ENCODE measurements around the gene VGLL4.

VGLL4 gene

DNA sequence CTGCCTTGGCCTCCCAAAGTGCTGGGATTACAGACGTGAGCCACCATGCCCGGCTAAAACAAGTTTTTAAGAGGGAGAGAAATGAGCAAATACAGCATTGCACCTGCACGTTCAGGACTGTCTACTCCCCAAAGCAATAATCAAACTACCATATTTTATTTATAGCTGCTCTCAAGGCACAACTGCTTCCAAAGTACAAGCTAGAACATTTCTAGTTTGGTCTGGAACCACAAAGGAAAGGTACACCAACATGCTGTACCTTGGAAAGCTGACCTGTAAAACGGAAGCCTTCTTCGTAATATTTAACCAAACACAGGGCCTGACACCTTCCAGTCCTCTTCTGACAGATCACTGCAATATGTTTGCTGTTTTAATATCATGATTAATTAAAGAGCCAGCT lies 14.5 kb upstream of the VGLL4 start:
- Histone ChIP-seq H3K79me2 (ENCODE audit: insufficient read depth, low read length) (no peaks in the 10 kb centered on the region), H4K20me1 (ENCODE audit: insufficient read depth, low read length) (0 out of 2 replicates have a peak, but pooled peaks cover 2% of the 10 kb centered on the region), H3K27me3 (ENCODE audit: insufficient read depth, low read length, poor library complexity) (no peaks in the 10 kb centered on the region), H3K36me3 (ENCODE audit: insufficient read depth, low read length) (no peaks in the 10 kb centered on the region), H3K27ac (ENCODE audit: low read length) (no peak overlapping the region), H3K4me3 (ENCODE audit: low read depth in 1 of 2, low read length in 2 of 2) (no peak overlapping the region), H3K4me2 (ENCODE audit: insufficient read depth, low read length) (no peak overlapping the region), H3K9me3 (ENCODE audit: insufficient read depth, low read length, severe bottlenecking) (no peaks in the 10 kb centered on the region), H3K4me1 (ENCODE audit: insufficient read depth, low read length) (no peaks in the 10 kb centered on the region), H2AFZ (ENCODE audit: low read depth, low read length) (no peak overlapping the region), H3K9ac (ENCODE audit: low read depth, low read length) (no peak overlapping the region)
- no peak for ATAC-seq (ENCODE audit: insufficient read depth, low read depth)
- no peak for DNase-seq
- TF ChIP-seq, protein P1, sequence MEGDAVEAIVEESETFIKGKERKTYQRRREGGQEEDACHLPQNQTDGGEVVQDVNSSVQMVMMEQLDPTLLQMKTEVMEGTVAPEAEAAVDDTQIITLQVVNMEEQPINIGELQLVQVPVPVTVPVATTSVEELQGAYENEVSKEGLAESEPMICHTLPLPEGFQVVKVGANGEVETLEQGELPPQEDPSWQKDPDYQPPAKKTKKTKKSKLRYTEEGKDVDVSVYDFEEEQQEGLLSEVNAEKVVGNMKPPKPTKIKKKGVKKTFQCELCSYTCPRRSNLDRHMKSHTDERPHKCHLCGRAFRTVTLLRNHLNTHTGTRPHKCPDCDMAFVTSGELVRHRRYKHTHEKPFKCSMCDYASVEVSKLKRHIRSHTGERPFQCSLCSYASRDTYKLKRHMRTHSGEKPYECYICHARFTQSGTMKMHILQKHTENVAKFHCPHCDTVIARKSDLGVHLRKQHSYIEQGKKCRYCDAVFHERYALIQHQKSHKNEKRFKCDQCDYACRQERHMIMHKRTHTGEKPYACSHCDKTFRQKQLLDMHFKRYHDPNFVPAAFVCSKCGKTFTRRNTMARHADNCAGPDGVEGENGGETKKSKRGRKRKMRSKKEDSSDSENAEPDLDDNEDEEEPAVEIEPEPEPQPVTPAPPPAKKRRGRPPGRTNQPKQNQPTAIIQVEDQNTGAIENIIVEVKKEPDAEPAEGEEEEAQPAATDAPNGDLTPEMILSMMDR (IDR thresholded peaks at IDR 0.05; ENCODE audit: borderline replicate concordance, extremely low read depth, low read length, poor library complexity, severe bottlenecking) = no peak
- no peak for TF ChIP-seq EZH2 (IDR thresholded peaks at IDR 0.05; ENCODE audit: borderline replicate concordance, low read depth, low read length, severe bottlenecking)

GRCh38 chr3:11655196-11655928 lies 11.6 kb upstream of the VGLL4 start:
- peak; percentile 36 for DNase-seq
- H4K20me1 ChIP-seq (ENCODE audit: insufficient read depth, low read length) = 0 out of 2 replicates have a peak, but pooled peaks cover 2% of the 10 kb centered on the region
- peak; percentile 67; the same call in 2 of the 3 replicates for ATAC-seq (ENCODE audit: insufficient read depth, low read depth)
- no peaks in the 10 kb centered on the region for H3K4me1 ChIP-seq (ENCODE audit: insufficient read depth, low read length)
- no peak overlapping the region for H3K27ac ChIP-seq (ENCODE audit: low read length)
- H3K36me3 ChIP-seq (ENCODE audit: insufficient read depth, low read length) = no peaks in the 10 kb centered on the region
- H3K9me3 ChIP-seq (ENCODE audit: insufficient read depth, low read length, severe bottlenecking) = no peaks in the 10 kb centered on the region
- H2AFZ ChIP-seq (ENCODE audit: low read depth, low read length) = no peak overlapping the region
- TF ChIP-seq, protein P1 (IDR thresholded peaks at IDR 0.05; ENCODE audit: borderline replicate concordance, extremely low read depth, low read length, poor library complexity, severe bottlenecking) = peak; percentile 71
- TF ChIP-seq EZH2 (IDR thresholded peaks at IDR 0.05; ENCODE audit: borderline replicate concordance, low read depth, low read length, severe bottlenecking) = no peak
- no peaks in the 10 kb centered on the region for H3K79me2 ChIP-seq (ENCODE audit: insufficient read depth, low read length)
- no peak overlapping the region for H3K4me2 ChIP-seq (ENCODE audit: insufficient read depth, low read length)
- no peak overlapping the region for H3K4me3 ChIP-seq (ENCODE audit: low read depth in 1 of 2, low read length in 2 of 2)
- H3K27me3 ChIP-seq (ENCODE audit: insufficient read depth, low read length, poor library complexity) = no peaks in the 10 kb centered on the region
- no peak overlapping the region for H3K9ac ChIP-seq (ENCODE audit: low read depth, low read length)

- Histone ChIP-seq H3K36me3 (ENCODE audit: insufficient read depth, low read length) (no peaks in the 10 kb centered on the region), H3K27me3 (ENCODE audit: insufficient read depth, low read length, poor library complexity) (no peaks in the 10 kb centered on the region), H3K4me1 (ENCODE audit: insufficient read depth, low read length) (no peaks in the 10 kb centered on the region), H4K20me1 (ENCODE audit: insufficient read depth, low read length) (0 out of 2 replicates have a peak, but pooled peaks cover 2% of the 10 kb centered on the region), H3K79me2 (ENCODE audit: insufficient read depth, low read length) (no peaks in the 10 kb centered on the region), H3K4me2 (ENCODE audit: insufficient read depth, low read length) (no peak overlapping the region), H3K4me3 (ENCODE audit: low read depth in 1 of 2, low read length in 2 of 2) (no peak overlapping the region), H3K9me3 (ENCODE audit: insufficient read depth, low read length, severe bottlenecking) (no peaks in the 10 kb centered on the region), H3K9ac (ENCODE audit: low read depth, low read length) (no peak overlapping the region), H3K27ac (ENCODE audit: low read length) (no peak overlapping the region), H2AFZ (ENCODE audit: low read depth, low read length) (no peak overlapping the region)
- TF ChIP-seq EZH2 (IDR thresholded peaks at IDR 0.05; ENCODE audit: borderline replicate concordance, low read depth, low read length, severe bottlenecking) = no peak
- TF ChIP-seq, protein P1 (IDR thresholded peaks at IDR 0.05; ENCODE audit: borderline replicate concordance, extremely low read depth, low read length, poor library complexity, severe bottlenecking) = no peak
- ATAC-seq (ENCODE audit: insufficient read depth, low read depth) (no peak), DNase-seq (no peak)
These were observed 10.5 kb upstream of the VGLL4 start for GRCh38 chr3:11654166-11654565.
